Colonic mucosa (tissue), 4 donors: ENCODE data around the gene SYPL2. TPM values are rescaled to one million over a fixed set of nuclear protein-coding genes. Genes with fewer than 3 reads are reported as not detected.

Source experiments
- DNase-seq: peaks from one replicate; pipeline ENCODE4 v3.0.0-alpha.2; 2020
- H3K27ac ChIP-seq: fragments of 200-600 bp; one replicate; pipeline ENCODE4 v1.8.0; 2021
- H3K27me3 ChIP-seq: fragments of 200-600 bp; one replicate; pipeline ENCODE4 v1.8.0; 2021
- H3K36me3 ChIP-seq: fragments of 200-600 bp; one replicate; pipeline ENCODE4 v1.8.0; 2021
- H3K4me1 ChIP-seq: fragments of 200-600 bp; one replicate; pipeline ENCODE4 v1.8.0; 2021; ENCODE audit warnings: mild to moderate bottlenecking
- H3K4me3 ChIP-seq: fragments of 200-600 bp; one replicate; pipeline ENCODE4 v1.8.0; 2021
- H3K9ac ChIP-seq, 2 donors: one replicate each; pipeline ENCODE4 v1.7.0; 2013; ENCODE audit warnings: control low read depth in 2 of 2, low read depth in 2 of 2, low read length in 2 of 2
- H3K9me3 ChIP-seq: fragments of 200-600 bp; one replicate; pipeline ENCODE4 v1.8.0; 2021
- intact Hi-C: fragments of 100-400 bp; cut with DNase I; formaldehyde crosslinking; loops from one replicate; pipeline ENCODE4 v1.14.1; 2022
- total RNA-seq, 2 donors: library from RNA; stranded (reverse); fragmentation: NEBNext Ultra II Directional in 1 of 2; extraction: Animal tissue kit (Norgen Biotek cat#: 25700) in 1 of 2; gene quantifications; one replicate each; pipeline ENCODE4 v1.2.1, GENCODE V29; 2021
- TF ChIP-seq, protein P1 (sequence below): fragments of 200-600 bp; IDR thresholded peaks from one replicate; pipeline ENCODE4 v1.8.0; 2022; ENCODE audit warnings: antibody characterized with exemption, mild to moderate bottlenecking
- donor health status: healthy.
- donor health status: DM: no; HTN: no; CAD: no.
- donor health status: DM: no; HTN: no; CAD: no.

Gene SYPL2
- total RNA-seq, 2 donors from 2014 or later, result 0.12 to 0.35 TPM

DNA sequence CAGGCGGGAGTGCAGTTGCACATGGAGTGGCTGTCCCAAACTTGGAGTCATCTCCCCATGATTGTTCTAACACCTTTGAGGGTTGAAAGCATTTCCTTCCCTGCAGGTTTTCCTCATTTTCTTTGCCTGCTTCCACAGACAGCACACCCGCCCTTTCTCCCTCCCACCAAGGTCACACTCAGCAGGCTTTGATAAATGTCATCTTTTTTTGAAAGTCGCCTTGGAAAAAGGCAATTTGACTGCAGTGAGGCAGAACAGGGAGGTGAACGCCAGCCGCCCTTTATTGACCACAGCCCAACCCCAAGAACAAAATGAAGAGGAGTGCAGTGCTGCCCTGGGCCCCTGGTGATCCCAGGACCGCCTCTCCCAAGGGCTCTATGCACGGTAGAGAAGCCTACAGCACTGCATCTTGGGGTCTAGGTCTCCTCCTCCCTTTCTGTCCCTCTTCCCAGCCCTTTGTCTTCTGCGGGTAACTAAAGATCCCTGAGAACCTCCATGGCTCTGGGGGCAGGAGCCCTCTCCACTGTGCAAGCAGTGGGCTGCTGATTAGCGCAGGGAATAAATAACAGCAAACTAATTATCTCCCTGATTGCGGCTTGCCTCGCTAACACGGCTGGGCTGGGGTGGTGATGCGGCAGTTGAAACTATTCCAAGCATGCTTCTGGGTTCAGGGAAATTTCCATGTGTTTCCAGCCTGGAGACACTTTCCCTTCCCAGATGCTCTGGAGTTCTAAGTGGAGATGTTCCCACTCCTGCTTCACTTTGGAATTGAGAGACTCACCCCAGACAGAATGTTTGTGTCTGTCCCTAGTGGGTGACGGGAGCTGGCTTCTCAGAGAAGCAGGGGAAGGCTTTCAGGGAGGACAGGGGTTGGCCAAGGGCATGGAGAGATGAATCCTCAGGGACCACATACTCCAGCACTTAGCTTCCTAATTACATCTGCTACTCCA, 54.9 kb downstream of the SYPL2 start:
- Histone ChIP-seq H3K4me3 (no peak overlapping the region), H3K9me3 (no peaks in the 10 kb centered on the region), H3K27ac (no peak overlapping the region), H3K9ac (no peak overlapping the region), H3K4me1 (peaks cover 4% of the 10 kb centered on the region), H3K36me3 (no peaks in the 10 kb centered on the region), H3K27me3 (no peaks in the 10 kb centered on the region)
- intact Hi-C loops, result no loop called here
- DNase-seq, result no peak
- TF ChIP-seq, protein P1, sequence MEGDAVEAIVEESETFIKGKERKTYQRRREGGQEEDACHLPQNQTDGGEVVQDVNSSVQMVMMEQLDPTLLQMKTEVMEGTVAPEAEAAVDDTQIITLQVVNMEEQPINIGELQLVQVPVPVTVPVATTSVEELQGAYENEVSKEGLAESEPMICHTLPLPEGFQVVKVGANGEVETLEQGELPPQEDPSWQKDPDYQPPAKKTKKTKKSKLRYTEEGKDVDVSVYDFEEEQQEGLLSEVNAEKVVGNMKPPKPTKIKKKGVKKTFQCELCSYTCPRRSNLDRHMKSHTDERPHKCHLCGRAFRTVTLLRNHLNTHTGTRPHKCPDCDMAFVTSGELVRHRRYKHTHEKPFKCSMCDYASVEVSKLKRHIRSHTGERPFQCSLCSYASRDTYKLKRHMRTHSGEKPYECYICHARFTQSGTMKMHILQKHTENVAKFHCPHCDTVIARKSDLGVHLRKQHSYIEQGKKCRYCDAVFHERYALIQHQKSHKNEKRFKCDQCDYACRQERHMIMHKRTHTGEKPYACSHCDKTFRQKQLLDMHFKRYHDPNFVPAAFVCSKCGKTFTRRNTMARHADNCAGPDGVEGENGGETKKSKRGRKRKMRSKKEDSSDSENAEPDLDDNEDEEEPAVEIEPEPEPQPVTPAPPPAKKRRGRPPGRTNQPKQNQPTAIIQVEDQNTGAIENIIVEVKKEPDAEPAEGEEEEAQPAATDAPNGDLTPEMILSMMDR, result no peak

DNA sequence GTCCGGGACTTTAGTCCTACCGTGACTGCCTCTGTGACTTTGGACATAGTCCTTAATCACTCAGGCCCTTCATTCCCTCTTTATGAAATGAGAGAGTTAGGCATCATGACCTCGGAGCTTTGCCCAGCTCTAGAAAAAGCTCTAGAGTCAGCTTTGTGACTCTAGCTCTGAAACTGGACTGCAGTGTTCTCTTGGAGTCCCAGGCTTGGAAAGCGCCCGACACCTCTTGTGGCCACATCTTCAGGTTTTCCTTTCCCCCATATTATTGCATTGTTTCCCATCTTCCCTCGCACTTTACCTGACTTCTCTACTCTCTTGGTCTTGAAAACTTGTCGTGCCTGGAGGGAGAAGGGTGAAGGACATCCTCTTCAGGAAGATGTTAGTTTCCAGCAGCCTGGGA, 55.7 kb downstream of the SYPL2 start:
- H3K4me3 ChIP-seq, result no peak overlapping the region
- H3K4me1 ChIP-seq, result peaks cover 4% of the 10 kb centered on the region
- H3K27ac ChIP-seq, result no peak overlapping the region
- no peak for DNase-seq
- TF ChIP-seq, protein P1, result no peak
- no peaks in the 10 kb centered on the region for H3K9me3 ChIP-seq
- H3K9ac ChIP-seq, result no peak overlapping the region
- H3K36me3 ChIP-seq, result no peaks in the 10 kb centered on the region
- intact Hi-C loops, result no loop called here
- H3K27me3 ChIP-seq, result no peaks in the 10 kb centered on the region

DNA sequence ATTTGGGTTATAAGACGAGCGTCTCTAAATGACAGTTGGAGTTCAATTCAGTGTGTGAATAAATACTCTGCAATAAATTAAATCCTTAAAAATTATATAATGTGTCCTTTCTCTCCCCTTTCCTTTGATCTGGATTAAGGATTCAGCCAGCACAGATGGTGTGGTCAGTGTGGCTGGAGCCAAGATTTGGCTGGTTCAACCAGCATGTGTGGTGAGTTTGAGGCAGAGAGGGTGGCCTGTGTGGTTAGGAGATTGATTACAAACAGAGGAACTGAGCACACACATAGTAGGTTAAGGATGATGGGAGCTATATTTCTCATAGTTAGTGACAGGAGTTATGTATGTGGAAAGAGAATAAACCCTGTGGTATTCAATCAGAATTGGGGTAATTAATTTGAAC, 57.4 kb downstream of the SYPL2 start:
- TF ChIP-seq, protein P1, result no peak
- no peaks in the 10 kb centered on the region for H3K4me1 ChIP-seq
- no peak for DNase-seq
- H3K27ac ChIP-seq, result no peak overlapping the region
- intact Hi-C loops, result no loop called here
- no peak overlapping the region for H3K4me3 ChIP-seq
- no peak overlapping the region for H3K9ac ChIP-seq
- H3K27me3 ChIP-seq, result no peaks in the 10 kb centered on the region
- H3K9me3 ChIP-seq, result no peaks in the 10 kb centered on the region
- no peaks in the 10 kb centered on the region for H3K36me3 ChIP-seq

DNA sequence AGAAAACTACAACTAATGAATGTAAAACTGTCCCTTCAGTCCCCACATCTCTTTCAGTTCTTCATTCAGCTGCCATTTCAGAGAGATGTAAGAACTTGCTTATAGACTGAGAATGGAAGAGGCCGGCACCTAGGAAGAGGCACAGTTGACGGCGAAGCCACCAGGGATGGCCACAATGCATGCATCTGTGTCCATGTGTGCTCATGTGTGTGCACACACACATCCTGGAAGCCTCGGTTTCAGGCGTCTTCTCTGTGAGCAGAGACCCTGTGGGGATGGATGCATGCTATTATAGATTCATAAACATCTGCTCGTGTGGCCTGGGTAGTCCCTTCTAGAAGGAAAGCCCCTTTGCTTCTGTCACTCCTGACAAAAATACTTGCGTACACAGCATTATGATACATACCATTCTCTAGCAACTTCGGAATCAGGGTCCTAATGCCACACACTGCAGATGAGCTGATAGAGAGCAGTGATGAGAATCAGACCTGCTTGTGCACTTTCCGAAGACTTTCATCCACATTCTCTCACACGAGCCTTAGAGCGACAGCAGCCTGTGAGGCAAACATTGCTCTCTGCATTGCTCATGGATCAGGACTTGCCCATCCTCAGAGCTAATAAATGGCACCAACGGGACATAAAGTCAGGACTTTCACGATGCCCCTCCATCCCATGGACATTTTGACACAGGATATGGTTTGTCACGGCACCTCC, 60.9 kb downstream of the SYPL2 start:
- H3K4me3 ChIP-seq, result no peak overlapping the region
- intact Hi-C loops, result no loop called here
- no peak for DNase-seq
- no peak overlapping the region for H3K9ac ChIP-seq
- H3K9me3 ChIP-seq, result no peaks in the 10 kb centered on the region
- no peaks in the 10 kb centered on the region for H3K27me3 ChIP-seq
- no peak overlapping the region for H3K27ac ChIP-seq
- TF ChIP-seq, protein P1, result no peak
- H3K36me3 ChIP-seq, result no peaks in the 10 kb centered on the region
- no peaks in the 10 kb centered on the region for H3K4me1 ChIP-seq

DNA sequence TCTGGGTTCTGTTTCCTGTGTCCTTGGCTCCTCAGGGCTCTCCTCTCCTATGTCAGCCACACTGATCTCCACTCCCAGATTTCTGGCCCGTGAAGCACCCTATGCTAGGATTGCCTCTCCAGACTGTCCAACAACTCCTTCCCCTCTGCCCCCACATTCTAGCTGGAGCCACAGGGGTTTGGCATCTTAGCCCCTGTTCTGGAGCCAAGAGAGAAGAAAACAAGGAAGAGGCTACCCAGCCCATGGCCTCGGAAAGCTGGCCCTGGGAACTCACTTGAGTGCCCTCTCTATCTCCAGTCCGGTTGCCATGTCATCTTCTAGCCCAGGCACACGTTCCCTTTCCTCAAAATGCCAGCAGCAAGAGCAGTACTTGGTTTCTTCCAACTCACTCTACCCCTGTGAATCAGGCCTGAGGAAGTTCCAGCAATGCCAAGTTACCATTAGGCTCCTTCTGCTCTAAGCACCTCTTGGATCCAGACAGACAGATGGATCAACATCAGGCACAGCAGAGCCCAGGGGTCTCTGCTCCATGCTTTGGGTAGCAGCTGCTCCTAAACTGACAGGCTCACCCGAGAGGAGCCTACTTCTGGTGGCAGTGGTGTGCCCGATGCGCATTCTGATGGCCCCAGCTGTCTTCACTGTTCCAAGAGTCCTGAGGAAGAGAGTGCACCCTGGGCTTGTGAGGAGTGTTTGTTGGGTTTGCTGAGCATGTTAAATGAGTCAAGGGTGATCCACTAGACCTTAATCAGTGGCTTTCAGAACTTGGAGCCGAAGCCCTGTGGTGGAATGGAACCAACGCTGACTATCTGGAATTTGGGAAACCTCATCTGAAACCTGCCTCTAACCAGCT, 61.7 kb downstream of the SYPL2 start:
- Histone ChIP-seq H3K4me1 (peaks cover 5% of the 10 kb centered on the region), H3K27me3 (no peaks in the 10 kb centered on the region), H3K36me3 (no peaks in the 10 kb centered on the region), H3K27ac (no peak overlapping the region), H3K4me3 (no peak overlapping the region), H3K9ac (no peak overlapping the region), H3K9me3 (no peaks in the 10 kb centered on the region)
- DNase-seq, result no peak
- TF ChIP-seq, protein P1, result no peak
- intact Hi-C loops, result no loop called here
